SU-DHL-6 (cell line): Measurements from ENCODE around the gene ARPC5.

Experiments
- CTCF ChIP-seq: fragments of 200-600 bp; sonication (generic); IDR thresholded peaks from one replicate; pipeline ENCODE4 v1.5.1; 2017; ENCODE audit warnings: antibody characterized with exemption, mild to moderate bottlenecking, low read length, moderate library complexity; ENCODE audit not compliant: insufficient read depth, poor library complexity, severe bottlenecking
- EZH2phosphoT487 ChIP-seq: fragments of 200-600 bp; sonication (generic), shearing (Covaris generic); conservative IDR thresholded peaks from 2 replicates; pipeline ENCODE4 v1.6.1; 2018; ENCODE audit warnings: mild to moderate bottlenecking, antibody characterized with exemption, low read length, moderate library complexity, mixed read lengths

- TF ChIP-seq CTCF (no peak), EZH2phosphoT487 (no peak)
These were observed 52.1 kb downstream of the ARPC5 start for GRCh38 chr1:183583466-183583865.
